Activated naive CD8-positive, alpha-beta T cell treated with anti-CD3 and anti-CD28 coated beads, Interleukin-2, amount 50 U/mL, for 24 hours (primary cell): ENCODE measurements around the gene PDE9A.

Experiments used
- ATAC-seq: fragments of 150-1000 bp; cut with Tn5 transposase; one replicate; pipeline ENCODE4 v1.10.0; 2021
- DNase-seq: peaks from one replicate; pipeline ENCODE4 v3.0.0; 2021
- H3K27ac Mint-ChIP-seq: one replicate; pipeline ENCODE4 v1.8.0; 2021; ENCODE audit warnings: mild to moderate bottlenecking, mixed read lengths
- H3K27me3 Mint-ChIP-seq: one replicate; pipeline ENCODE4 v1.8.0; 2021; ENCODE audit warnings: mixed read lengths
- H3K36me3 Mint-ChIP-seq: one replicate; pipeline ENCODE4 v1.8.0; 2021; ENCODE audit warnings: low read depth, mixed read lengths
- H3K4me1 Mint-ChIP-seq: one replicate; pipeline ENCODE4 v1.8.0; 2021; ENCODE audit warnings: mixed read lengths
- H3K4me3 Mint-ChIP-seq: one replicate; pipeline ENCODE4 v1.8.0; 2021; ENCODE audit warnings: mild to moderate bottlenecking, moderate library complexity, mixed read lengths
- H3K9me3 Mint-ChIP-seq: one replicate; pipeline ENCODE4 v1.8.0; 2021; ENCODE audit warnings: mixed read lengths

PDE9A gene

GRCh38 chr21:42754270-42754933 is 101.0 kb downstream of the PDE9A start:
- Mint-ChIP-seq H3K27ac (no peak overlapping the region), H3K9me3 (no peaks in the 10 kb centered on the region), H3K36me3 (no peaks in the 10 kb centered on the region), H3K4me3 (no peak overlapping the region), H3K27me3 (no peaks in the 10 kb centered on the region), H3K4me1 (no peaks in the 10 kb centered on the region)
- DNase-seq, result no peak
- ATAC-seq, result no peak

GRCh38 chr21:42755031-42755665 is 101.7 kb downstream of the PDE9A start:
- no peak for DNase-seq
- no peaks in the 10 kb centered on the region for H3K36me3 Mint-ChIP-seq
- H3K4me3 Mint-ChIP-seq, result no peak overlapping the region
- no peaks in the 10 kb centered on the region for H3K4me1 Mint-ChIP-seq
- H3K27me3 Mint-ChIP-seq, result no peaks in the 10 kb centered on the region
- no peak for ATAC-seq
- H3K9me3 Mint-ChIP-seq, result no peaks in the 10 kb centered on the region
- H3K27ac Mint-ChIP-seq, result no peak overlapping the region

DNA sequence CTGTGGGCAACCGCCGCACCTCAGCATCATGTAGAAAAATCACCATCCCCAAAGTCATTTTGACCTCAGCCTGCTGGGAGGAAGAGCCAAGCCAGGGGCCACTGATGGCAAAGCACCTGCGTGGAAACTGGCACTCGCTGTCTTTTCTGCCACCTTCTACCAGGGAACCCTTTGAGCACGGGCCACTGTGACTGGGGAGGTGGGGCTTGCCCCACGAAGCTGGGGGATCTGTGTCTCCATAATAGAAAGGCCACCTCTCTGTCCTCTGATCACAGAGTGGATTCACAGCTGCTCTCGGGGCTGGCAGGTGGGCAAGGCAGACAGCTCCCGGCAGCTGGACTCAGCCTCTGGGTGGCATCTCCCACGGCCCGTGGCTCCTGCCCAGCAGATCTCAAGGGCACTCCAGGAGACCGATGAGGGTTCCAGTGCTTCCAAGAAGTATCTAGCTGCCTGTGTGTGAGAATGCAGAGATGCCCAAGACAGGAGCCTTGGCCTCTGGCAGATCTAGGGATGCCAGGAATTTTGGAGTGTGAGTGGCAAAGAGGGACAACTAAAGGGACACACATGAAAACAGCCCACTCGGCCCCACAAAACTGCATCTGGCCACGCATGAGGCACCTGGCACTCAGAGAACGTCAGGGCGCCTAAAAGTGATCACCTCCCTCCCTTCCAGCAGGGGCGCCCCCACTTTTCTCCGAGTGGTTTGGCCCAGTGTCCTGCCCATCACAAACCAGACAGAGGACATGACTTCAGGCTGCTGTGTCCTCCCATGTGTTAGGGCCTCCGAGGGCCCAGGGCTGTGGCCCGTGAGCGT is 102.6 kb downstream of the PDE9A start:
- DNase-seq (no peak), ATAC-seq (no peak)
- Mint-ChIP-seq H3K4me3 (no peak overlapping the region), H3K9me3 (no peaks in the 10 kb centered on the region), H3K36me3 (no peaks in the 10 kb centered on the region), H3K27me3 (no peaks in the 10 kb centered on the region), H3K27ac (no peak overlapping the region), H3K4me1 (no peaks in the 10 kb centered on the region)

GRCh38 chr21:42756580-42757250 is 103.3 kb downstream of the PDE9A start:
- ATAC-seq, result no peak
- no peaks in the 10 kb centered on the region for H3K9me3 Mint-ChIP-seq
- no peaks in the 10 kb centered on the region for H3K4me1 Mint-ChIP-seq
- H3K27ac Mint-ChIP-seq, result no peak overlapping the region
- H3K4me3 Mint-ChIP-seq, result no peak overlapping the region
- H3K36me3 Mint-ChIP-seq, result no peaks in the 10 kb centered on the region
- DNase-seq, result no peak
- no peaks in the 10 kb centered on the region for H3K27me3 Mint-ChIP-seq

GRCh38 chr21:42757422-42757821 is 104.0 kb downstream of the PDE9A start:
- DNase-seq (no peak), ATAC-seq (no peak)
- Mint-ChIP-seq H3K27me3 (no peaks in the 10 kb centered on the region), H3K4me1 (no peaks in the 10 kb centered on the region), H3K27ac (no peak overlapping the region), H3K4me3 (no peak overlapping the region), H3K36me3 (no peaks in the 10 kb centered on the region), H3K9me3 (no peaks in the 10 kb centered on the region)

- no peak for ATAC-seq
- H3K36me3 Mint-ChIP-seq, result no peaks in the 10 kb centered on the region
These were observed 104.6 kb downstream of the PDE9A start for GRCh38 chr21:42757826-42758655.

DNA sequence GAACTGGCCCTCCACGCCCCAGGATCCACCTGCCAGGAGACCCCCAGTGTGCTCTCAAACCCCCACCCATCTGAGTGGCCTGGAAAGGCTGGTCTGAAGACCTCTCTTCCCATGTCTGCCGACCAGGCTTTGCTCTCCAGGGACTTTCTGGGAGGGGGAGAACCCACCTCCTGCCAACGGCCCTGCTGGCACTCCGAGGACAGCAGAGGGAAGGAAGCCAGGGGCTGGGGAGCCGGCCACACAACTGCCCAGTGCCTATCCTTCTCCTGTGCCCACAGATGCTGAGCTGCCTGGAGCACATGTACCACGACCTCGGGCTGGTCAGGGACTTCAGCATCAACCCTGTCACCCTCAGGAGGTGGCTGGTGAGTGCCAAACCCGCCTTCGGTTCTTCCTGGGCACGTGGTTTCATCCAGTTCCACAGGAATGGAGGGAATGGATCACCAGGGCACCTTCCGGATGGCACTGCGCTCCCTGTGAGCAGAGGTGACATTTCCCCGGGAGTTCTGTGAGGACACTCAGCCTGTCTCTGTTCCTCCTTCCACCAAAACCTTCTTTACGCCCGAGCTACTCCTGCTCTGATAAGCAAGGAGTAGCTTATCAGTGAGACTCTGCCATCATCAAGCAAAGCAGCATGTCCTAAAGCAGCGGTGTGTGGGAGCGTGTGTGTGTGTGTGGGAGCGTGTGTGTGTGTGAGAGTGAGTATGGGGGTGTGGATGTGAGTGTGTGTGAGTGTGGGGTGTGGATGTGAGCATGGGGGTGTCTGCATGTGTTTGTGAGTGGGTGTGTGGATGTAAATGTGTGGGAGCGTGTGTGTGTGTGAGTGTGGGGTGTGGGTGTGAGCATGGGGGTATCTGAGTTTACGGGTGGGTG is 105.5 kb downstream of the PDE9A start:
- DNase-seq (no peak), ATAC-seq (no peak)
- H3K4me1 Mint-ChIP-seq, result no peaks in the 10 kb centered on the region
- H3K27me3 Mint-ChIP-seq, result no peaks in the 10 kb centered on the region
- no peak overlapping the region for H3K27ac Mint-ChIP-seq
- H3K9me3 Mint-ChIP-seq, result no peaks in the 10 kb centered on the region
- H3K4me3 Mint-ChIP-seq, result no peak overlapping the region
- H3K36me3 Mint-ChIP-seq, result no peaks in the 10 kb centered on the region

More at GRCh38 chr21:42757826-42758655, 104.6 kb downstream of the PDE9A start:
- DNase-seq, result no peak
- no peak overlapping the region for H3K4me3 Mint-ChIP-seq
- H3K9me3 Mint-ChIP-seq, result no peaks in the 10 kb centered on the region
- H3K27ac Mint-ChIP-seq, result no peak overlapping the region
- no peaks in the 10 kb centered on the region for H3K27me3 Mint-ChIP-seq
- H3K4me1 Mint-ChIP-seq, result no peaks in the 10 kb centered on the region

DNA sequence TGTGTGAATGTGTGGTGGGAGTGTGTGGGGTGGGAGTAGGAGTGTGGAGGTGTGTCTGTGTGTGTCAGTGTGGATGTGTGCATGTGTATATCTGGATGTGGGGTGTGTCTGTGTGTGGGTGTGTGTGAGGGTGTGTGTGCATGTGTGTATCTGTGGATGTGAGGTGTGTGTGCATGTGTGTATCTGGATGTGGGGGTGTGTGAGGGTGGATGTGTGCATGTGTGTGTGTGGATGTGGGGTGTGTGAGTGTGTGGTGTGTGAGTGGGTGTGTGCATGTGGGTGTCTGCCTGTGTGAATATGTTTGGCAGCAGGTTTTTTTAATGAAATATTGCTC is 106.1 kb downstream of the PDE9A start:
- Mint-ChIP-seq H3K4me3 (no peak overlapping the region), H3K9me3 (no peaks in the 10 kb centered on the region), H3K27me3 (no peaks in the 10 kb centered on the region), H3K27ac (no peak overlapping the region), H3K36me3 (no peaks in the 10 kb centered on the region), H3K4me1 (no peaks in the 10 kb centered on the region)
- no peak for ATAC-seq
- no peak for DNase-seq

- Mint-ChIP-seq H3K9me3 (no peaks in the 10 kb centered on the region), H3K36me3 (no peaks in the 10 kb centered on the region), H3K4me3 (no peak overlapping the region), H3K27me3 (no peaks in the 10 kb centered on the region), H3K4me1 (no peaks in the 10 kb centered on the region), H3K27ac (no peak overlapping the region)
- no peak for ATAC-seq
- no peak for DNase-seq
These were observed 107.0 kb downstream of the PDE9A start for GRCh38 chr21:42760361-42760950.

DNA sequence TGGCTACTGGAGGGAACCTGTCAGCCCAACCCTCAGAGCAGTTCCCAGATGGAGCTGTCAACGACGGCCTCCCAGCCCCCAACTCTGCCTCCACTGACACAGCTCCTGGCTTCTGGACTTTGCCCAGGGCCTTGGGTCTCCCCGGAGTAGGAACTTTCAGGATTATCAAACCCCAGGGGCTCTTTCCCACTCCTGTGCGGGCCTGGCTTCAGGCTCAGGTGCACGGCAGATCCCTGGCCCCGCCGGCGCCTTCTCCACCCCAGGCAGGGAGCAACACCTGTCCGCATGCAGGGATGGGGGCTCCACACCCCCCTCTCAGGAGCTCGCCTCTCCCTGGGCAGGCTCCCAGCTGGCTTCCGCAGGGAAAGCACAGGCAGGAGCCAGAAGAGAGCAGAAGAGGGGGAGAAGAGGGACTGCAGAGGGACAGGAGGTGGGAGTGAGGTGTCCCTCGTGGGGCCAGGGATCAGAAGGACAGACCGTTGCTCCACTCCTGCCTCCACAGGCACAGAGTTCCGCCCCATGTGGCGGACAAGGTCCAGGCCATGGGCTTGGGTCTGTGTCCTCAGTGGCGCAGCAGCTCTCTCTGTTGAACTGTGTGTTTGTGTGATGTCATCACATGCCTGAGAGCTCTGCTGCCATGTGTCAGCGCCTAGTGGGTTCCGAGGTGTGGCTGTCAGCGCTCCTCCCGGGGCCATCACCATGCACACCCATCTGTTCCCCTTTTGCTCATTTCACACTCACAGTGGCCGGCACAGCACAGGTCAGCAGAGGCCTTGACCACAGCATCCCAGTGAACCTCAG is 107.7 kb downstream of the PDE9A start:
- no peaks in the 10 kb centered on the region for H3K4me1 Mint-ChIP-seq
- H3K4me3 Mint-ChIP-seq, result no peak overlapping the region
- no peaks in the 10 kb centered on the region for H3K27me3 Mint-ChIP-seq
- H3K27ac Mint-ChIP-seq, result no peak overlapping the region
- no peaks in the 10 kb centered on the region for H3K9me3 Mint-ChIP-seq
- H3K36me3 Mint-ChIP-seq, result no peaks in the 10 kb centered on the region
- ATAC-seq, result no peak
- no peak for DNase-seq

GRCh38 chr21:42761776-42762335 is 108.4 kb downstream of the PDE9A start:
- Mint-ChIP-seq H3K27ac (no peak overlapping the region), H3K36me3 (no peaks in the 10 kb centered on the region), H3K4me1 (no peaks in the 10 kb centered on the region), H3K9me3 (no peaks in the 10 kb centered on the region), H3K27me3 (no peaks in the 10 kb centered on the region), H3K4me3 (no peak overlapping the region)
- DNase-seq, result no peak
- ATAC-seq, result no peak

DNA sequence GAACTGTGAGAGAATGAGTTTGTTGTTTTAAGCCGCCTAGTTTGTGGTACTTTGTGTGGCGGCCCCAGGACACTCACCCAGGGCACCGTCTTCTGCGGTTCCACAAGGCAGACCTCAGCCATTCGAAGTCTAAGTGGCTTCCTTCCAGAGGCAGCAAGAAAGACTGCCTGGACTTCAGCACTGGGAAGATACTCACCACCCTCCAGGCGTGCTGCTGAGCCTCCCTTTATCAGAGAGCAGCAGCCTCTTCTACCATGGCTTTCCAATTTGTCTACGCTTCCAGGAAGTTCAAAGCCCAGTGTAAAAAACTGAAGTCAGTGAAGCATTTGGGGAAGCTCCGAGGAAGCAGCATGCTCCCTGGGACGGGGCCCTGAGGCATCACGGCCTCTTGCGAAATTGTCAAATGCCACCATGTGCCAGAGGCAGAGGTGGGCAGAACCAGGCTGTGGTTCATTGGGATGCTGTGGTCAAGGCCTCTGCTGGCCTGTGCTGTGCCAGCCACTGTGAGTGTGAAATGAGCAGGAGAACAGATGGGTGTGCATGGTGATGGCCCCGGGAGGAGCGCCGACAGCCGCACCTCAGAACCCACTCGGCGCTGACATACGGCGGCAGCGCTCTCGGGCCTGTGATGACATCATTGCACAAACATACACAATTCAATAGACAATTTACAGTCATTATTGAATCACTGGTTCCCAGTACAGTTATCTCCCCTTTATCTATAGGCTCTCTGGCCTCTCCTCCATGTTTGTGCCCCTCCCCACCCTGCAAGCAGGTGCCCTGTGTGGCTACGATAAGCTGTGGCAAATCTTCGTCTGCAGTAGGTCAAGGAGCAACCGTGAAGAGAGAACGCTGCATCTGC is 110.4 kb downstream of the PDE9A start:
- no peaks in the 10 kb centered on the region for H3K9me3 Mint-ChIP-seq
- DNase-seq (no peak), ATAC-seq (no peak)
- no peaks in the 10 kb centered on the region for H3K36me3 Mint-ChIP-seq
- H3K27me3 Mint-ChIP-seq, result no peaks in the 10 kb centered on the region
- H3K27ac Mint-ChIP-seq, result no peak overlapping the region
- no peak overlapping the region for H3K4me3 Mint-ChIP-seq
- no peaks in the 10 kb centered on the region for H3K4me1 Mint-ChIP-seq
